GM12878 (cell line): ENCODE measurements around the gene FXYD7. TPM values are rescaled to one million over a fixed set of nuclear protein-coding genes. Genes with fewer than 3 reads are reported as not detected.
A peak's percentile ranks its signal among the peaks of the same experiment; 100 is the strongest.

ENCODE experiments used
- ATAC-seq: fragments of 200-7000 bp; cut with Tn5 transposase; 3 replicates; pipeline ENCODE4 v1.9.1; 2020; ENCODE audit warnings: mild to moderate bottlenecking, moderate library complexity
- BruUV-seq: library from RNA; stranded (reverse); fragments of 400-500 nt; replicated peaks from 2 replicates; lab custom pipeline; 2021; lab: Mats Ljungman, UMichigan
- CTCF ChIA-PET: fragments of 300-600 bp; sonication (Branson Sonifier 250); formaldehyde crosslinking; extraction: SDS; loops from one replicate; lab custom pipeline; 2021; ENCODE audit warnings: inconsistent platforms; lab: Yijun Ruan, JAX
- POLR2A ChIA-PET: fragments of 350-600 bp; formaldehyde crosslinking; extraction: SDS; loops from one replicate; lab custom pipeline; 2021; ENCODE audit warnings: inconsistent platforms; lab: Charles Lee
- RAD21 ChIA-PET: fragments of 300-600 bp; sonication (Branson Sonifier 250); formaldehyde crosslinking; loops from one replicate; lab custom pipeline; 2023; ENCODE audit warnings: antibody characterized with exemption; ENCODE audit not compliant: unreplicated experiment; lab: Charles Lee
- SMC1A ChIA-PET: fragments of 300-600 bp; sonication (Branson Sonifier 250); formaldehyde crosslinking; loops from one replicate; lab custom pipeline; 2023; ENCODE audit not compliant: unreplicated experiment, uncharacterized antibody; lab: Charles Lee
- DNase-seq: peaks from one replicate; pipeline ENCODE4 v3.0.0-alpha.2; 2011; ENCODE audit warnings: low read depth, low spot score
- FAIRE-seq: peaks from 3 replicates; lab custom pipeline; 2011; peaks lifted over from hg19 to GRCh38; lab: Jason Lieb, UNC
- H2AFZ ChIP-seq: 2 replicates; pipeline ENCODE4 v1.6.0; 2011; ENCODE audit warnings: low read depth, low read length, control low read depth; ENCODE audit not compliant: control insufficient read depth
- H3K27ac ChIP-seq: 2 replicates; pipeline ENCODE4 v1.5.1; 2011; ENCODE audit warnings: control low read depth; ENCODE audit not compliant: control insufficient read depth, insufficient read depth
- H3K27me3 ChIP-seq, 2 experiments: replicated peaks in 1 of 2; 2 replicates each; pipeline versions ENCODE4 v1.6.0 to v1.6.1; 2011; ENCODE audit warnings: low read length in 1 of 2; ENCODE audit not compliant: control insufficient read depth in 2 of 2, insufficient read depth in 2 of 2
- H3K36me3 ChIP-seq, 2 experiments: 2 replicates each; pipeline ENCODE4 v1.5.1; 2011; ENCODE audit warnings: low read length in 1 of 2; ENCODE audit not compliant: control insufficient read depth in 2 of 2, insufficient read depth in 2 of 2
- H3K4me1 ChIP-seq: 2 replicates; pipeline ENCODE4 v1.6.1; 2011; ENCODE audit warnings: mild to moderate bottlenecking, low read length, moderate library complexity, mixed read lengths; ENCODE audit not compliant: control insufficient read depth, insufficient read depth
- H3K4me2 ChIP-seq: 2 replicates; pipeline ENCODE4 v1.6.0; 2011; ENCODE audit warnings: control low read depth; ENCODE audit not compliant: control insufficient read depth, insufficient read depth
- H3K4me3 ChIP-seq: fragments of 200-600 bp; sonication (generic); 2 replicates; pipeline ENCODE4 v1.5.1; 2016
- H3K79me2 ChIP-seq: 2 replicates; pipeline ENCODE4 v1.6.0; 2011; ENCODE audit warnings: low read length; ENCODE audit not compliant: control insufficient read depth, insufficient read depth
- H3K9ac ChIP-seq: 2 replicates; pipeline ENCODE4 v1.8.0; 2011; ENCODE audit warnings: low read length, control low read depth, mixed read lengths; ENCODE audit not compliant: control insufficient read depth, insufficient read depth
- H3K9me3 ChIP-seq: replicated peaks from 3 replicates; pipeline ENCODE4 v1.5.1; 2011; ENCODE audit warnings: mild to moderate bottlenecking, low read length; ENCODE audit not compliant: control insufficient read depth, insufficient read depth
- H4K20me1 ChIP-seq: 2 replicates; pipeline ENCODE4 v1.6.0; 2011; ENCODE audit not compliant: control insufficient read depth, insufficient read depth
- BHLHE40 ChIP-seq, 2 experiments: fragments of 450-650 bp in 1 of 2; IDR thresholded peaks; 2 replicates each; pipeline ENCODE4 v1.6.1; 2011 to 2017; ENCODE audit warnings: low read depth in 2 of 2, borderline replicate concordance in 1 of 2, improper control_type of control experiment in 1 of 2, low read length in 1 of 2, mild to moderate bottlenecking in 1 of 2
- DPF2 ChIP-seq: fragments of 450-650 bp; IDR thresholded peaks from 2 replicates; pipeline ENCODE4 v1.6.1; 2017; ENCODE audit warnings: mild to moderate bottlenecking
- IKZF1 ChIP-seq: fragments of 450-650 bp; conservative IDR thresholded peaks from 2 replicates; pipeline ENCODE4 v1.6.1; 2017; ENCODE audit warnings: antibody characterized with exemption, mild to moderate bottlenecking
- IKZF2 ChIP-seq, 2 experiments: fragments of 450-650 bp; IDR thresholded peaks; 2 replicates each; pipeline ENCODE4 v1.6.1; 2017; ENCODE audit warnings: mild to moderate bottlenecking in 2 of 2, moderate library complexity in 2 of 2
- MTA2 ChIP-seq: fragments of 450-650 bp; IDR thresholded peaks from 2 replicates; pipeline ENCODE4 v1.6.1; 2016; ENCODE audit warnings: low read depth, mild to moderate bottlenecking, moderate library complexity
- MYC ChIP-seq: IDR thresholded peaks from 2 replicates; pipeline ENCODE4 v1.6.1; 2011; ENCODE audit warnings: mild to moderate bottlenecking, low read length, moderate library complexity, inconsistent platforms; ENCODE audit not compliant: insufficient read depth, insufficient replicate concordance, insufficient read length, severe bottlenecking
- SMARCA5 ChIP-seq: fragments of 450-650 bp; IDR thresholded peaks from 2 replicates; pipeline ENCODE4 v1.6.1; 2017; ENCODE audit warnings: mild to moderate bottlenecking
- SPI1 ChIP-seq: IDR thresholded peaks from 2 replicates; pipeline ENCODE4 v1.6.1; 2011; ENCODE audit warnings: low read depth, mild to moderate bottlenecking, low read length, moderate library complexity, borderline replicate concordance; ENCODE audit not compliant: insufficient read depth
- ZNF207 ChIP-seq: fragments of 450-650 bp; IDR thresholded peaks from 2 replicates; pipeline ENCODE4 v1.6.1; 2014; ENCODE audit warnings: antibody characterized with exemption, mild to moderate bottlenecking, borderline replicate concordance
- WGBS: methylation state at CpG from one replicate; pipeline ENCODE4 v1.1.6; 2016; ENCODE audit warnings: low lambda C conversion rate; ENCODE audit not compliant: insufficient replicate concordance, insufficient coverage; ENCODE audit errors: missing lambda C conversion rate; 5-methylcytosine and 5-hydroxymethylcytosine counted together
- in situ Hi-C: fragments of 300-500 bp; cut with MboI; formaldehyde crosslinking; loops from 9 replicates; pipeline ENCODE4 v1.14.3; 2018; ENCODE audit warnings: mixed read lengths
- intact Hi-C: fragments of 100-400 bp; cut with micrococcal nuclease; formaldehyde crosslinking; loops from one replicate; pipeline ENCODE4 v1.14.2; 2022; ENCODE audit not compliant: unreplicated experiment
- polyA plus RNA-seq, 11 experiments: library from polyadenylated mRNA; depleted of rRNA in 4 of 11; unstranded in 6 of 11; stranded (reverse) in 5 of 11; fragments of >200 nt; fragmentation: Nextera tagmentation in 4 of 11; fragmentation: Illumina TruSeq in 1 of 11; extraction: Ambion mirVana in 4 of 11; extraction: Trizol in 1 of 11; gene quantifications; 1 replicate in 1 of 11; 2 replicates in 10 of 11; pipeline versions ENCODE4 v1.2.1 to v1.2.3, GENCODE V29; 2011 to 2016; ENCODE audit warnings: inconsistent platforms in 2 of 11, missing spikeins in 2 of 11, low read depth in 1 of 11
- total RNA-seq, 4 experiments: library from RNA; depleted of rRNA in 3 of 4; stranded (reverse); fragments of >200 nt in 3 of 4; fragmentation: Illumina TruSeq in 1 of 4; extraction: Trizol in 1 of 4; gene quantifications; 2 replicates each; pipeline versions ENCODE4 v1.2.1 to v1.2.3, GENCODE V29; 2013 to 2021

FXYD7 gene
- total and polyA plus RNA-seq, 10 of the 15 experiments (the other 5 are each of a cell fraction or from before 2014, with no cell fraction given): 0.07 to 0.28 (median 0.12) TPM; not detected in 7

- Histone ChIP-seq H2AFZ (no peak overlapping the region), H3K27ac (no peak overlapping the region), H3K36me3 (peaks cover 28 to 36% of the 10 kb centered on the region in 2 experiments), H4K20me1 (no peaks in the 10 kb centered on the region), H3K4me3 (no peak overlapping the region), H3K9me3 (peaks cover 36% of the 10 kb centered on the region), H3K27me3 (no peaks in the 10 kb centered on the region), H3K79me2 (no peaks in the 10 kb centered on the region), H3K4me2 (no peak overlapping the region), H3K4me1 (peaks cover 11% of the 10 kb centered on the region; the same call in 1 of the 2 replicates), H3K9ac (no peak overlapping the region)
- in situ Hi-C loops: no loop called here
- no TSS peak for BruUV-seq
- peak; percentile 26; the same call in 2 of the 3 replicates for ATAC-seq
- ChIA-PET CTCF (interaction anchor here (0.6 kb wide), 1 partner anchor 328 kb away, joined by 3 read pairs; no protein-coding TSS in a partner anchor), RAD21 (no interaction called here), SMC1A (interaction anchor here (1.2 kb wide), 2 partner anchors 26 to 39 kb away, joined by 3 read pairs; no protein-coding TSS in a partner anchor), POLR2A (interaction anchor here (0.8 kb wide), 2 partner anchors 13 to 38 kb away, joined by 3 to 4 read pairs; partner anchors contain the start of gene FXYD5)
- TF ChIP-seq BHLHE40 (IDR thresholded peaks at IDR 0.05; ENCODE audit: borderline replicate concordance in 1 of 2, low read depth in 2 of 2, low read length in 1 of 2) (peak in 1 of 2 experiments; percentile 27; a peak in 1 of 4 replicates), MTA2 (peak; percentile 37; the same call in 1 of the 2 replicates), DPF2 (0 out of 2 replicates have a peak, but pooled peaks have one; percentile 35), ZNF207 (no peak), SPI1 (0 out of 2 replicates have a peak, but pooled peaks have one; percentile 19), SMARCA5 (peak; percentile 67; the same call in 1 of the 2 replicates), IKZF1 (0 out of 2 replicates have a peak, but pooled peaks have one; percentile 28), IKZF2 (IDR thresholded peaks at IDR 0.05) (peak; percentile 28 to 34; a peak in 2 of 4 replicates), MYC (no peak)
- intact Hi-C loops: no loop called here
- DNase-seq: no peak
- 72% methylated on average over 5 of the region's 5 CpGs for WGBS
- no peak for FAIRE-seq
Observed at GRCh38 chr19:35167251-35168119, 24.4 kb downstream of the FXYD7 start.
